Astrocyte (in vitro differentiated cells and primary cell): Measurements from ENCODE around the gene KRIT1. TPM values are rescaled to one million over a fixed set of nuclear protein-coding genes. Genes with fewer than 3 reads are reported as not detected.

Experiments used
- DNase-seq: peaks from one replicate; pipeline ENCODE4 v3.0.0-alpha.2; 2010; ENCODE audit warnings: low read depth
- FAIRE-seq: peaks from 2 replicates; lab custom pipeline; 2011; peaks lifted over from hg19 to GRCh38; lab: Jason Lieb, UNC
- H2AFZ ChIP-seq: 2 replicates; pipeline ENCODE4 v1.6.0; 2012; ENCODE audit warnings: low read depth, low read length, inconsistent platforms
- H3K27ac ChIP-seq: 2 replicates; pipeline ENCODE4 v1.5.1; 2011; ENCODE audit warnings: low read depth, low read length, inconsistent platforms
- H3K27me3 ChIP-seq: 2 replicates; pipeline ENCODE4 v1.6.0; 2011; ENCODE audit warnings: low read length, inconsistent platforms; ENCODE audit not compliant: insufficient read depth
- H3K36me3 ChIP-seq: 2 replicates; pipeline ENCODE4 v1.5.1; 2011; ENCODE audit warnings: low read length, inconsistent platforms; ENCODE audit not compliant: insufficient read depth
- H3K4me1 ChIP-seq: 2 replicates; pipeline ENCODE4 v1.5.1; 2011; ENCODE audit warnings: low read length, inconsistent platforms; ENCODE audit not compliant: insufficient read depth
- H3K4me2 ChIP-seq: 2 replicates; pipeline ENCODE4 v1.6.0; 2012; ENCODE audit warnings: low read length, inconsistent platforms
- H3K4me3 ChIP-seq: 2 replicates; pipeline ENCODE4 v1.5.1; 2011; ENCODE audit warnings: low read depth, mild to moderate bottlenecking, low read length, inconsistent platforms; ENCODE audit not compliant: insufficient read depth
- H3K79me2 ChIP-seq: 2 replicates; pipeline ENCODE4 v1.6.0; 2012; ENCODE audit warnings: mild to moderate bottlenecking, low read length, inconsistent platforms; ENCODE audit not compliant: insufficient read depth
- H3K9ac ChIP-seq: 2 replicates; pipeline ENCODE4 v1.6.0; 2012; ENCODE audit warnings: mild to moderate bottlenecking, low read length, inconsistent platforms
- H3K9me3 ChIP-seq: 2 replicates; pipeline ENCODE4 v1.5.1; 2012; ENCODE audit warnings: low read depth, mild to moderate bottlenecking, low read length, inconsistent platforms; ENCODE audit not compliant: insufficient read depth
- H4K20me1 ChIP-seq: 2 replicates; pipeline ENCODE4 v1.6.0; 2012; ENCODE audit warnings: low read length, inconsistent platforms; ENCODE audit not compliant: insufficient read depth
- H3K27ac Mint-ChIP-seq: one replicate; pipeline ENCODE4 v1.8.0; 2021; ENCODE audit warnings: mild to moderate bottlenecking, mixed read lengths; ENCODE audit not compliant: unreplicated experiment
- H3K27me3 Mint-ChIP-seq: one replicate; pipeline ENCODE4 v1.8.0; 2021; ENCODE audit warnings: low read depth, mixed read lengths; ENCODE audit not compliant: unreplicated experiment
- H3K36me3 Mint-ChIP-seq: one replicate; pipeline ENCODE4 v1.8.0; 2021; ENCODE audit warnings: low read depth, mixed read lengths; ENCODE audit not compliant: unreplicated experiment
- H3K4me1 Mint-ChIP-seq: one replicate; pipeline ENCODE4 v1.8.0; 2021; ENCODE audit warnings: low read depth, mixed read lengths; ENCODE audit not compliant: unreplicated experiment
- H3K4me3 Mint-ChIP-seq: one replicate; pipeline ENCODE4 v1.8.0; 2021; ENCODE audit warnings: mild to moderate bottlenecking, moderate library complexity, mixed read lengths; ENCODE audit not compliant: unreplicated experiment
- H3K9me3 Mint-ChIP-seq: one replicate; pipeline ENCODE4 v1.8.0; 2021; ENCODE audit warnings: mild to moderate bottlenecking, mixed read lengths; ENCODE audit not compliant: unreplicated experiment
- EZH2 ChIP-seq: IDR thresholded peaks from 2 replicates; pipeline ENCODE4 v1.6.1; 2012; ENCODE audit warnings: mild to moderate bottlenecking, low read length, inconsistent platforms; ENCODE audit not compliant: insufficient read depth
- total RNA-seq: library from RNA; stranded (reverse); gene quantifications from 2 replicates; pipeline ENCODE4 v1.2.1, GENCODE V29; 2021
- TF ChIP-seq, protein P1 (sequence below): IDR thresholded peaks from 2 replicates; pipeline ENCODE4 v1.5.1; 2011; ENCODE audit warnings: low read depth, mild to moderate bottlenecking, inconsistent platforms, low read length, moderate library complexity; ENCODE audit not compliant: insufficient read depth

Gene KRIT1
- total RNA-seq, 1 donor from 2014 or later, result 33.9 TPM

- no peaks in the 10 kb centered on the region for H3K9me3 Mint-ChIP-seq
- DNase-seq (no peak), FAIRE-seq (no peak)
- no peaks in the 10 kb centered on the region for H3K27me3 Mint-ChIP-seq
- H3K9me3 ChIP-seq, result no peaks in the 10 kb centered on the region
- no peak for TF ChIP-seq EZH2
- TF ChIP-seq, protein P1, sequence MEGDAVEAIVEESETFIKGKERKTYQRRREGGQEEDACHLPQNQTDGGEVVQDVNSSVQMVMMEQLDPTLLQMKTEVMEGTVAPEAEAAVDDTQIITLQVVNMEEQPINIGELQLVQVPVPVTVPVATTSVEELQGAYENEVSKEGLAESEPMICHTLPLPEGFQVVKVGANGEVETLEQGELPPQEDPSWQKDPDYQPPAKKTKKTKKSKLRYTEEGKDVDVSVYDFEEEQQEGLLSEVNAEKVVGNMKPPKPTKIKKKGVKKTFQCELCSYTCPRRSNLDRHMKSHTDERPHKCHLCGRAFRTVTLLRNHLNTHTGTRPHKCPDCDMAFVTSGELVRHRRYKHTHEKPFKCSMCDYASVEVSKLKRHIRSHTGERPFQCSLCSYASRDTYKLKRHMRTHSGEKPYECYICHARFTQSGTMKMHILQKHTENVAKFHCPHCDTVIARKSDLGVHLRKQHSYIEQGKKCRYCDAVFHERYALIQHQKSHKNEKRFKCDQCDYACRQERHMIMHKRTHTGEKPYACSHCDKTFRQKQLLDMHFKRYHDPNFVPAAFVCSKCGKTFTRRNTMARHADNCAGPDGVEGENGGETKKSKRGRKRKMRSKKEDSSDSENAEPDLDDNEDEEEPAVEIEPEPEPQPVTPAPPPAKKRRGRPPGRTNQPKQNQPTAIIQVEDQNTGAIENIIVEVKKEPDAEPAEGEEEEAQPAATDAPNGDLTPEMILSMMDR, result no peak
- no peaks in the 10 kb centered on the region for H3K27me3 ChIP-seq
- H2AFZ ChIP-seq, result no peak overlapping the region
- H3K27ac Mint-ChIP-seq, result no peak overlapping the region
- no peak overlapping the region for H3K4me2 ChIP-seq
- H3K4me1 Mint-ChIP-seq, result no peaks in the 10 kb centered on the region
- H3K4me1 ChIP-seq, result no peaks in the 10 kb centered on the region
- H3K9ac ChIP-seq, result no peak overlapping the region
- H4K20me1 ChIP-seq, result no peaks in the 10 kb centered on the region
- peaks cover 15% of the 10 kb centered on the region for H3K36me3 Mint-ChIP-seq
- no peaks in the 10 kb centered on the region for H3K79me2 ChIP-seq
- no peak overlapping the region for H3K4me3 ChIP-seq
- no peak overlapping the region for H3K4me3 Mint-ChIP-seq
- no peak overlapping the region for H3K27ac ChIP-seq
- H3K36me3 ChIP-seq, result peaks cover 46% of the 10 kb centered on the region
Observed at GRCh38 chr7:92221766-92222165, 23.9 kb downstream of the KRIT1 start.

DNA sequence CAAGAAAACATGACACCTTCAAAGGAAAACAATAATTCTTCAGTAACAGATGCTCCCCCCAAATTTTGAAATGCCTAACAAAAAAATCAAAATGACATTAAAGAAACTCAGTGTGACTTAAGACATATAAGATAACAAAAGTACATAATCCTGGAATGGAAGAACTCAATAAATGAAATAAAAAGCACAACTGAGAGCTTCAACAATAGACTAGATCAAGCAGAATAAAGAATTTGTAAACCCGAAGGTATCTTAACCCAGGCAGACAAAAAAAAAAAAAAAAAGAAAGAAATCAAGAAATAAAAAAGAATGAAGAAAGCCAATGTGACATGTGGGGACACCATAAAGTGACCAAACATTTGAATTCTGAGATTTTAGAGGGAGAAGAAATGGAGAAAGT lies 39.0 kb downstream of the KRIT1 start:
- Mint-ChIP-seq H3K27me3 (no peaks in the 10 kb centered on the region), H3K27ac (no peak overlapping the region), H3K9me3 (peaks cover 6% of the 10 kb centered on the region), H3K36me3 (peaks cover 28% of the 10 kb centered on the region), H3K4me3 (no peak overlapping the region), H3K4me1 (no peaks in the 10 kb centered on the region)
- no peaks in the 10 kb centered on the region for H3K27me3 ChIP-seq
- H3K36me3 ChIP-seq, result peaks cover 7% of the 10 kb centered on the region
- H3K9ac ChIP-seq, result no peak overlapping the region
- H4K20me1 ChIP-seq, result peaks cover 9% of the 10 kb centered on the region
- H3K4me1 ChIP-seq, result no peaks in the 10 kb centered on the region
- DNase-seq (no peak), FAIRE-seq (no peak)
- TF ChIP-seq, protein P1, result no peak
- no peak for TF ChIP-seq EZH2
- no peak overlapping the region for H3K4me2 ChIP-seq
- H3K4me3 ChIP-seq, result no peak overlapping the region
- H2AFZ ChIP-seq, result no peak overlapping the region
- H3K27ac ChIP-seq, result no peak overlapping the region
- no peaks in the 10 kb centered on the region for H3K9me3 ChIP-seq
- H3K79me2 ChIP-seq, result peaks cover 15% of the 10 kb centered on the region

DNA sequence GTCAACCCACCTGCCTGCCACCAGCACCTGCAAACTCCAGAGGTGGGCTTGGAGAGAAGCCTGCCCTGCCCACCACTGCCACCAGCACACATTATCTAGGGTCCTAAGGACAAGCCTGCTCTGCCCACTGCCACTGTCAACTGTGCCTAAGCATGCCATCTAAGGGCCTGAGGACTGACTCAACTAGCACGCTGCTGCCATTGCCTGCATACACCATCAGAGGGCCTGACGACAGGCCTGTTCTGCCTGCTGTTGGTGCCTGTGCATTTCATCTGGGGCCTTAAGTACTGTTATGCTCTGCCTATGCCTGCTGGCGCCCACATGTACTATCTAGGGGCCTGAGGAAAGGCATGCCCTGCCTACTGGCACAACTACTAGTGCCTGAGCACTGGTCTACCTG lies 39.7 kb downstream of the KRIT1 start:
- Histone ChIP-seq H3K27me3 (no peaks in the 10 kb centered on the region), H3K4me3 (no peak overlapping the region), H3K4me1 (no peaks in the 10 kb centered on the region), H3K9me3 (no peaks in the 10 kb centered on the region), H4K20me1 (peaks cover 9% of the 10 kb centered on the region), H3K9ac (no peak overlapping the region), H3K79me2 (peaks cover 15% of the 10 kb centered on the region), H3K27ac (no peak overlapping the region), H2AFZ (no peak overlapping the region), H3K4me2 (no peak overlapping the region), H3K36me3 (peaks cover 3% of the 10 kb centered on the region)
- TF ChIP-seq, protein P1, result no peak
- no peak for TF ChIP-seq EZH2
- no peaks in the 10 kb centered on the region for H3K4me1 Mint-ChIP-seq
- H3K27ac Mint-ChIP-seq, result no peak overlapping the region
- no peak for FAIRE-seq
- peaks cover 24% of the 10 kb centered on the region for H3K36me3 Mint-ChIP-seq
- no peak for DNase-seq
- H3K27me3 Mint-ChIP-seq, result no peaks in the 10 kb centered on the region
- no peak overlapping the region for H3K4me3 Mint-ChIP-seq
- H3K9me3 Mint-ChIP-seq, result peaks cover 6% of the 10 kb centered on the region
